ENCODE measurements around the gene LRRC58. TPM values are rescaled to one million over a fixed set of nuclear protein-coding genes. Genes with fewer than 3 reads are reported as not detected.

The LRRC58 gene
- total and polyA plus RNA-seq, 2 of the 13 experiments (the other 11 are each of a cell fraction or from before 2014, with no cell fraction given) = 9.7 to 17.3 TPM

- peak; percentile 96; the same call in 1 of the 2 replicates for TF ChIP-seq ZBTB1 (CRISPR knock-in tag; IDR thresholded peaks at IDR 0.05; ENCODE audit: borderline replicate concordance)
- TF ChIP-seq ZSCAN30 (CRISPR knock-in tag; IDR thresholded peaks at IDR 0.05) = peak; percentile 93; the same call in 1 of the 2 replicates
- no peak for TF ChIP-seq ZBTB40 (IDR thresholded peaks at IDR 0.05)
- peak; percentile 75 for TF ChIP-seq ZBTB40 (CRISPR knock-in tag; IDR thresholded peaks at IDR 0.05)
- TF ChIP-seq ZNF121 (CRISPR knock-in tag; IDR thresholded peaks at IDR 0.05) = peak; percentile 75; the same call in 1 of the 2 replicates
- peak; percentile 74 for TF ChIP-seq HOXA5 (CRISPR knock-in tag; IDR thresholded peaks at IDR 0.05)
- peak; percentile 94 for TF ChIP-seq ZMYM4 (CRISPR knock-in tag; IDR thresholded peaks at IDR 0.05)
- peak; percentile 83; the same call in 1 of the 2 replicates for TF ChIP-seq HOXD1 (CRISPR knock-in tag; IDR thresholded peaks at IDR 0.05)
- 0 out of 2 replicates have a peak, but pooled peaks have one; percentile 78 for TF ChIP-seq PAWR (CRISPR knock-in tag; IDR thresholded peaks at IDR 0.05; ENCODE audit: borderline replicate concordance)
- peak; percentile 39; the same call in 1 of the 2 replicates for TF ChIP-seq ZNF557 (CRISPR knock-in tag; IDR thresholded peaks at IDR 0.05)
- TF ChIP-seq ZNF160 (CRISPR knock-in tag; IDR thresholded peaks at IDR 0.05) = no peak
- TF ChIP-seq ZNF576 (CRISPR knock-in tag; IDR thresholded peaks at IDR 0.05) = no peak
- TF ChIP-seq PRDM15 (CRISPR knock-in tag; IDR thresholded peaks at IDR 0.05) = peak; percentile 67; the same call in 1 of the 2 replicates
Measured at GRCh38 chr3:120348991-120349854, at the start of gene LRRC58 (continued).

Measured in HepG2 (cell line).